ENCODE data around the gene SOAT1. TPM values are rescaled to one million over a fixed set of nuclear protein-coding genes. Genes with fewer than 3 reads are reported as not detected.
"Not testable (repeated sequence)": the region's sequence is repeated elsewhere in the genome, so short reads cannot be mapped to it uniquely, and the experiment has no call there.

Gene SOAT1
- total RNA-seq, 1 donor from 2014 or later, result 8.9 TPM

DNA sequence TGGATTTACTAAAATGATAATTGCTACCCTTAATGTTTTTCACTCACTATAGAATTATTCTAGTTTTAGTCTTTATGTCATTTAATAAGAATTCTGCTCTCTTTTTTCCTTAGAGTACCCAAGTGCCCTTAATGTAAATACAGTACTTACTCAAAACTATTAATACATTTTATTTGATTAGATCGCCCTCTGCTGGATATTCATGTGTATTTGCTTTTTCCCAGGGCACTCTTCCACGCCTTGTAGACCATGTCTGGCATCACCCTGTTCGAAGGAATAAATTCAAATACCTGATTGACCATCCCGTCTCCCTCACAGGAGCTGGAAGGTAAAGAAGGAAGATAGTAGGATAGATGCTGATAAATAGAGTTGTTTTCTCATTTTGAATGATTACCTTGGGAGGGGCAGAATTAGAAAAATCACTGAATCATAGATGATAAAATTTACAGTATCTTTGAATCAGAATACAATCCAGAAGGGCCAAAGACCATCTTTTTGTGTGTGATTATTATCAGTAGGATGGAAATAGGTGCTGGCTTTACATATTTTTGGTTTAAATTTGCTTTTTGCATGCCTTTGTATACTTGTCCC is 76.2 kb downstream of the SOAT1 start:
- H3K9me3 ChIP-seq (ENCODE audit: control insufficient read depth in 3 of 3, low read length in 3 of 3), result no peaks in the 10 kb centered on the region
- H3K27ac ChIP-seq (ENCODE audit: low read depth, low read length), result no peak overlapping the region
- no peaks in the 10 kb centered on the region for H3K27me3 ChIP-seq (ENCODE audit: control insufficient read depth in 3 of 3, insufficient read depth in 3 of 3, low read length in 3 of 3)
- no peak overlapping the region for H3K9ac ChIP-seq (ENCODE audit: low read depth in 1 of 3, low read length in 3 of 3)
- no peaks in the 10 kb centered on the region for H3K36me3 ChIP-seq (ENCODE audit: control insufficient read depth in 3 of 3, insufficient read depth in 3 of 3, low read length in 3 of 3)
- no peak overlapping the region for H3K4me3 ChIP-seq (ENCODE audit: low read length in 3 of 3)
- H3K4me1 ChIP-seq (ENCODE audit: control insufficient read depth in 3 of 3, insufficient read depth in 3 of 3, low read length in 3 of 3), result peaks cover 2 to 5% (median 3%) of the 10 kb centered on the region in 3 donors

DNA sequence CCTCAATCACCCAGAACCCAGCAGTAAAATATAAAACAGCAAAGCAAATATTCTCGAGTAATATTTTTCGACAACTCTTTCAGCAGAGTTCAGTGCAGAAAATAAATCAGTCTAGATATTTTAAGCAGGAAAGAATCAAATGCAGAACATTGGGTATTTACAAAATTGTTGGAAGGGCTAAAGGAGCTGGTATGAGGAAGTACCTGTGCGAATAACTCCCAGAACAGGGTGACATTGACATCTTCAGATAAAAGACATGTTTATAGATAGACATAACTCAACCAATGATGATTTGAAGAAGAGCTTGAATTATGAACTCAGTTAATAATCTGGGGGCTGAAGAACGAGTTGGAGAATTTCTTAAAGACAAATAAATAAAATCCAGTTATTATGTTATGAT is 78.6 kb downstream of the SOAT1 start:
- Histone ChIP-seq H3K4me1 (ENCODE audit: control insufficient read depth in 3 of 3, insufficient read depth in 3 of 3, low read length in 3 of 3) (no peaks in the 10 kb centered on the region), H3K4me3 (ENCODE audit: low read length in 3 of 3) (no peak overlapping the region)

DNA sequence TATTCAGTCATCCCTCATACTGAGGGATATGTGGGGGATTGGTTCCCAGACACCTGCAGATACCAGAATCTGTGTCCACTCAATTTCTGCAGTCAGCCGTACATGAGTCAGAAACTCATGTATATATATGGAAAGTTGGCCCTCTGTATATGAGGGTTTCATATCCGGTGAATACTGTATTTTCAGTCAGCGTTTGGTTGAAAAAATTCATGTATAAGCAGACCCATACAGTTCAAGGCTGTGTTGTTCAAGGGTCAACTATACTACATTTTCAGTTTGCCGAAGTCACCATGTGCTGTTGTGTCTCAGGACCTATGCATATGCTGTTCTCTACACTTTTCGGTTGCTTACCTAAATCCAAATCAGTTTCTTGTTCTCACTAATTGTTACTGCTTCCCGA is 82.6 kb downstream of the SOAT1 start:
- H3K4me3 ChIP-seq (ENCODE audit: low read length in 3 of 3), result no peak overlapping the region
- H3K9me3 ChIP-seq (ENCODE audit: control insufficient read depth in 3 of 3, low read length in 3 of 3), result no peaks in the 10 kb centered on the region
- no peak overlapping the region for H3K27ac ChIP-seq (ENCODE audit: low read depth, low read length)

More for the DNA sequence above, 78.6 kb downstream of the SOAT1 start:
- H3K27me3 ChIP-seq (ENCODE audit: control insufficient read depth in 3 of 3, insufficient read depth in 3 of 3, low read length in 3 of 3), result no peaks in the 10 kb centered on the region
- no peak overlapping the region for H3K9ac ChIP-seq (ENCODE audit: low read depth in 1 of 3, low read length in 3 of 3)
- no peak overlapping the region for H3K27ac ChIP-seq (ENCODE audit: low read depth, low read length)
- H3K36me3 ChIP-seq (ENCODE audit: control insufficient read depth in 3 of 3, insufficient read depth in 3 of 3, low read length in 3 of 3), result no peaks in the 10 kb centered on the region
- no peaks in the 10 kb centered on the region for H3K9me3 ChIP-seq (ENCODE audit: control insufficient read depth in 3 of 3, low read length in 3 of 3)

DNA sequence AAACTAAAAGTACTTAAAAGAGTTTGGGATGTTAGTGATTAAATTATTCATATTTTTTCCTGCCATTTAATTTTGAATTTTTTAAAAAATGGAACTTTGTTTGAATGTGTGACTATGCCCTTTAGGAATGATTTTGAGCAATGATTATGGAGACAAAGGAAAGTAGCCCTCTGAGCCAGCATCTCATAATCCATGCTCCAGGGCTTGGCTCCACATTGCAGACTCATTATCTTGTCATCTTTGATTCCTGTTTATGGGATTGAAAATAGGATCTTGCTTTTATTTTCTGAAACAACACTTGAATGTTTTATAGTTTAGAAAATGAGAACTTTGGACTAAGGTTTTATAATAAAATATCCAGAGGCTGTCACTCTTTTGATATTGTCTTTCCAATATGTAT is 86.7 kb downstream of the SOAT1 start:
- no peaks in the 10 kb centered on the region for H3K27me3 ChIP-seq (ENCODE audit: control insufficient read depth in 3 of 3, insufficient read depth in 3 of 3, low read length in 3 of 3)
- H3K9me3 ChIP-seq (ENCODE audit: control insufficient read depth in 3 of 3, low read length in 3 of 3), result no peaks in the 10 kb centered on the region
- no peak overlapping the region for H3K27ac ChIP-seq (ENCODE audit: low read depth, low read length)
- no peaks in the 10 kb centered on the region for H3K36me3 ChIP-seq (ENCODE audit: control insufficient read depth in 3 of 3, insufficient read depth in 3 of 3, low read length in 3 of 3)
- H3K4me3 ChIP-seq (ENCODE audit: low read length in 3 of 3), result no peak overlapping the region
- no peaks in the 10 kb centered on the region for H3K4me1 ChIP-seq (ENCODE audit: control insufficient read depth in 3 of 3, insufficient read depth in 3 of 3, low read length in 3 of 3)
- no peak overlapping the region for H3K9ac ChIP-seq (ENCODE audit: low read depth in 1 of 3, low read length in 3 of 3)

More for the DNA sequence above, 82.6 kb downstream of the SOAT1 start:
- Histone ChIP-seq H3K4me1 (ENCODE audit: control insufficient read depth in 3 of 3, insufficient read depth in 3 of 3, low read length in 3 of 3) (no peaks in the 10 kb centered on the region), H3K36me3 (ENCODE audit: control insufficient read depth in 3 of 3, insufficient read depth in 3 of 3, low read length in 3 of 3) (no peaks in the 10 kb centered on the region), H3K9ac (ENCODE audit: low read depth in 1 of 3, low read length in 3 of 3) (no peak overlapping the region), H3K27me3 (ENCODE audit: control insufficient read depth in 3 of 3, insufficient read depth in 3 of 3, low read length in 3 of 3) (no peaks in the 10 kb centered on the region)

DNA sequence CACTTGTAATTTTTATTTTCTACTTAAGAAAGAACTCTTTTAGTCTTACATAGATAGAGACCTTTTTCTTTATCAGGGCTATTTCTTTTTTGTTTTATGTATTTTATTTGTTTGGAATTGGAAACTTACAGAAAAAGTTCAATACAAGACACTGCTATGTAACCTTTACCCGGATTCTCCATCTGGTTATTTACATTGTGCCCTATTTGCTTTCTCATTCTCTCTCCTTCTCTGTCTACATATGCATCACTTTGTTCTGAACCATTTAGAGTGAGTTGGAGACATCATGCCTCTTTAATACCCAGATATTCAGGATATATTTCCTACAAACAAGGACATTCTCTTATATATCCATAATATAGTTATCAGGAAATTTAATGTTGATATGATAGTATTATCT is 90.4 kb downstream of the SOAT1 start:
- H3K4me1 ChIP-seq (ENCODE audit: control insufficient read depth in 3 of 3, insufficient read depth in 3 of 3, low read length in 3 of 3), result no peaks in the 10 kb centered on the region
- no peak overlapping the region for H3K27ac ChIP-seq (ENCODE audit: low read depth, low read length)
- H3K9ac ChIP-seq (ENCODE audit: low read depth in 1 of 3, low read length in 3 of 3), result no peak overlapping the region
- H3K9me3 ChIP-seq (ENCODE audit: control insufficient read depth in 3 of 3, low read length in 3 of 3), result no peaks in the 10 kb centered on the region
- no peaks in the 10 kb centered on the region for H3K36me3 ChIP-seq (ENCODE audit: control insufficient read depth in 3 of 3, insufficient read depth in 3 of 3, low read length in 3 of 3)
- H3K4me3 ChIP-seq (ENCODE audit: low read length in 3 of 3), result no peak overlapping the region
- no peaks in the 10 kb centered on the region for H3K27me3 ChIP-seq (ENCODE audit: control insufficient read depth in 3 of 3, insufficient read depth in 3 of 3, low read length in 3 of 3)

DNA sequence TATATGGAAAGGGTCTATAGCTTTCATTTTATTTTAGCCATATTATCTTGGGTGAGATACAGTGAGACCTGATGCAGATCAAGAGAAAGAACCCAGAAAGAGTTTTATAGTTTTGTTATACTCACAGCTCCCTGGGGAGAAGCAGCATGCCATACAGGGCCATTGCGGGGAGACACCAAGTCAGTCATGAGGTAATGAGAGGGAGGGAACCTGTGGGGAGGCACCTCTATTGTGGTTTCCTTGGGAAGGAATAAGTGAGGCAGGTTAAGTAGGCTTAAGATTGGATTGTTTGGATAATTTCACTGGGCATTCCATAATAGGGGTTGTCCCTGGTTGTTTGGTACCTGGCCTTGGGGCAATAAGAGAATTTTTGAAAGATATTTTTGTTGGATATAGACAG is 91.9 kb downstream of the SOAT1 start:
- no peaks in the 10 kb centered on the region for H3K36me3 ChIP-seq (ENCODE audit: control insufficient read depth in 3 of 3, insufficient read depth in 3 of 3, low read length in 3 of 3)
- H3K4me1 ChIP-seq (ENCODE audit: control insufficient read depth in 3 of 3, insufficient read depth in 3 of 3, low read length in 3 of 3), result no peaks in the 10 kb centered on the region
- H3K27ac ChIP-seq (ENCODE audit: low read depth, low read length), result no peak overlapping the region
- no peak overlapping the region for H3K4me3 ChIP-seq (ENCODE audit: low read length in 3 of 3)
- H3K9me3 ChIP-seq (ENCODE audit: control insufficient read depth in 3 of 3, low read length in 3 of 3), result no peaks in the 10 kb centered on the region
- no peak overlapping the region for H3K9ac ChIP-seq (ENCODE audit: low read depth in 1 of 3, low read length in 3 of 3)
- no peaks in the 10 kb centered on the region for H3K27me3 ChIP-seq (ENCODE audit: control insufficient read depth in 3 of 3, insufficient read depth in 3 of 3, low read length in 3 of 3)

DNA sequence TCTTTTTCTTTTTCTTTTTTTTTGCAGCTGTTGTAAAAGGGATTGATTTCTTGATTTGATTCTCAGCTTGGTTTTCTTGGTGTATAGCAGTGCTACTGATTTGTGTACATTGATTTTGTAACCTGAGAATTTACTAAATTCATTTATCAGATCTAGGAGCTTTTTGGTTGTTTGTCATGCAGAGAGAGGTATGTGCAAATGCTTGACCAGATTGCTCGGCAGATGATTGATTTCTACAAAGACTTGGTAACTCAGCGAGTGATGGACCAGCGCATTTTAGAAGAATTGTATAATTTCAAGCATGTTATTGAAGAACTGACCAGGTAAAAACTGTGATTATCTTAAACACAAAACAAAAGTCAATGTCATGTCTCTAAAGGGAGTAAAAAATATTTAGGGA is 100.1 kb downstream of the SOAT1 start:
- peaks cover 0 to 3% (median 0%) of the 10 kb centered on the region in 3 donors for H3K9me3 ChIP-seq (ENCODE audit: control insufficient read depth in 3 of 3, low read length in 3 of 3)
- H3K27ac ChIP-seq (ENCODE audit: low read depth, low read length), result no peak overlapping the region
- H3K4me3 ChIP-seq (ENCODE audit: low read length in 3 of 3), result no peak overlapping the region
- H3K9ac ChIP-seq (ENCODE audit: low read depth in 1 of 3, low read length in 3 of 3), result no peak overlapping the region
- no peaks in the 10 kb centered on the region for H3K27me3 ChIP-seq (ENCODE audit: control insufficient read depth in 3 of 3, insufficient read depth in 3 of 3, low read length in 3 of 3)
- H3K36me3 ChIP-seq (ENCODE audit: control insufficient read depth in 3 of 3, insufficient read depth in 3 of 3, low read length in 3 of 3), result no peaks in the 10 kb centered on the region
- no peaks in the 10 kb centered on the region for H3K4me1 ChIP-seq (ENCODE audit: control insufficient read depth in 3 of 3, insufficient read depth in 3 of 3, low read length in 3 of 3)

DNA sequence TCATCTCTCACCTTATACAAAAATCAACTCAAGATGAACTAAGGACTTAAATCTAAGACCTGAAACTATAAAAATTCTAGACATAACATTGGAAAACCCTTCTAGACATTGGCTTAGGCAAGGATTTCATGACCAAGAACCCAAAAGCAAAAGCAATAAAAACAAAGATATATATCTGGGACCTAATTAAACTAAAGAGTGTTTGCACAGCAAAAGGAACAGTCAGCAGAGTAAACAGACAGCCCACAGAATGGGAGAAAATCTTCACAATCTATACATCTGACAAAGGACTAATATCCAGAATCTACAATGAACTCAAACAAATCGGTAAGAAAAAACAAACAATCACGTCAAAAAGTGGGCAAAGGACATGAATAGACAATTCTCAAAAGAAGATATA is 105.8 kb downstream of the SOAT1 start:
- not testable (repeated sequence) for H3K36me3 ChIP-seq (ENCODE audit: control insufficient read depth in 3 of 3, insufficient read depth in 3 of 3, low read length in 3 of 3); H3K9ac ChIP-seq (ENCODE audit: low read depth in 1 of 3, low read length in 3 of 3); H3K27me3 ChIP-seq (ENCODE audit: control insufficient read depth in 3 of 3, insufficient read depth in 3 of 3, low read length in 3 of 3); H3K4me1 ChIP-seq (ENCODE audit: control insufficient read depth in 3 of 3, insufficient read depth in 3 of 3, low read length in 3 of 3); H3K4me3 ChIP-seq (ENCODE audit: low read length in 3 of 3); H3K27ac ChIP-seq (ENCODE audit: low read depth, low read length); H3K9me3 ChIP-seq (ENCODE audit: control insufficient read depth in 3 of 3, low read length in 3 of 3)

Small RNAs within 50 kb of the gene (small RNA-seq; reads per million reads assigned to genes)
- gene AL512326.2, result not detected

Other genes with a start within 250 kb of the SOAT1 start
- gene TOR3A, start 211.7 kb upstream of the SOAT1 start, total RNA-seq, result 16.7 TPM
- 8.9 TPM for gene ABL2, start 64.1 kb upstream of the SOAT1 start, total RNA-seq
- gene AXDND1, start 72.2 kb downstream of the SOAT1 start, total RNA-seq, result under 0.01 TPM

All from skeletal muscle tissue (tissue), 5 donors.